IPS-11a (cell line): Measurements from ENCODE around the gene CSTF1.
"Not testable (repeated sequence)": the region's sequence is repeated elsewhere in the genome, so short reads cannot be mapped to it uniquely, and the experiment has no call there.

Experiments used
- H3K4me3 ChIP-seq: one replicate; pipeline ENCODE4 v1.5.1; 2013; ENCODE audit warnings: low read depth, low read length, control low read depth

CSTF1 gene

DNA sequence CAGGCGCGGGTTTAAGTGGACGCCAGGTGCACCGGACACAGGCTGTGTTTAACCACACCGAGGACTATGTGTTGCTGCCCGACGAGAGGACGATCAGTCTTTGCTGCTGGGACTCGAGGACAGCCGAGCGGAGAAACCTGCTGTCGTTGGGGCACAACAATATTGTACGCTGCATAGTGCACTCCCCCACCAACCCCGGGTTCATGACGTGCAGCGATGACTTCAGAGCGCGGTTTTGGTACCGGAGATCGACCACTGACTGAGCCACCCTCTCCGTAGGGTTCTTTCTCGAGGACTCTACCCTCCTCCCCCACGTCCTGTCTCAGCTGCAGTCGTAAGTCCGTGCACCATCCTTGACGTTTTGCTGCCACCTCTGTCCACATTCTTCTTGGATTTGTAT is 11.0 kb downstream of the CSTF1 start:
- H3K4me3 ChIP-seq, result no peak overlapping the region

DNA sequence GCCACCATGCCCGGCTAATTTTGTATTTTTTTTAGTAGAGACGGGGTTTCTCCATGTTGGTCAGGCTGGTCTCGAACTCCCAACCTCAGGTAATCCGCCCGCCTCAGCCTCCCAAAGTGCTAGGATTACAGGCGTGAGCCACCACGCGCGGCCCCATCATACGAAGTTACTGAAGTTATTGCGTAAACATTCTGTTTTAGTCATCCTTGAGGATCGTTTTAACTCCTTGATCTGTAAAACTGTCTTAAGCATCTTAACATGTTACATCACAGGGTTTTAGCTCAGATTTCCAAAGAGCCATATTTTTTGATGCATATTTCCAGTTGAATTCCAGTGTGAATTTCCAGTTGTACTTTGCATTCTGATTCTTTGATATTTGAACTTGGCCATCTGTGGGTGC is 12.9 kb downstream of the CSTF1 start:
- not testable (repeated sequence) for H3K4me3 ChIP-seq

DNA sequence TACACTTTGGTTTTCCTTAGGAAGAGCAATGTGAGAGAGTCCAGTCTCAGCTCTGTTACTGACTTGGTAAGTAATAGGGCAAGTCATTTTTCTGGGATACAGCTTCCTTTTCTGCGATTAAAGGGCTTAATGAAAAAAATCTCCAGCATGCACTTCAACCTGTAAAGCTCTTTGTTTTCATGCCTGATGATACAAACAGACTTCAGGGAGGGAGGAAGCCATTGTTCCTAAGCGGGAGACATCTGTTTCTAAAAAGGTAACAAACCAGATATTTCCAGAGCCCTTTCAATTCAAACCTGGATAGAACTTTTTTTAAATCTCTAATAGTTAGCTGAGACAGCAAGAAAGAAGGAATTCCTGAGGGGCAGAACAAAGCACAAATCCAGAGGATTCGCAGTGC is 14.5 kb downstream of the CSTF1 start:
- no peak overlapping the region for H3K4me3 ChIP-seq

DNA sequence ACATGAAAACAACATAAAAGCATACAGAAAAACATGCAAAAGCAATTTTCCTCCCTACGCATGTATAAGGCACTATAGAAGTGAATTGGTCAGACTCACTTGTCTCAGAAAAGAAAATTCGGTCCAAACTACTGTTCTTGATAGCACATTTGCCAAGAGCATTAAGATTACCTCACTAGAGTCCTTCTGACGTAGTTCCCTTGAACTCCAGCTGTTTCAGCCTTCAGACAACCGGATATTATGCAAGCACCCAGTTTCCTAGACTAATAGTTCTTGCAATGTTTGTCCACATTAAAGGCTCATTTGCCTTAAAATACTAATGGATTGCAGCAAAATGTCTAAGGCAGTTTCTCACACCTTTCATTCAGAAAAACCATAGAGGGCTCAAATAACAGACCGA is 17.1 kb downstream of the CSTF1 start:
- no peak overlapping the region for H3K4me3 ChIP-seq

DNA sequence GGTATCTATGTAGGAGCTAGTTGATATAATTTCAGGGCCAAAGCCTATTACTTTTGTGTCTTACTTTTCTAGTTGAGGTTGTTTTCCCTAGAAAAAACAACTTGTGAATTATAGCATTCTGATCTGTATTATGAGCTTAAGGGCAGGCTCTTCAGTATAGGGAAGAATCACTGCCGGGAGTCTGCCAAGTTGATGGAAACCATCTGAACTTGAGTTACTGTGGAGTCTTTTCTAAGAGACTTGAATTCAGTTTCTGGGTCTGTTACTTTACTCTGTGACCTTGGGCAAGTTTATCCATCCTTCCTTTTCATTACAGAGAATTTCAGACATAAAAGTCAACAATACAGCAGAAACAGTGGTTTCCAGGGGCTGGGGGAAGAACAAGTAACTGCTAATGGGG is 17.5 kb downstream of the CSTF1 start:
- H3K4me3 ChIP-seq, result no peak overlapping the region

DNA sequence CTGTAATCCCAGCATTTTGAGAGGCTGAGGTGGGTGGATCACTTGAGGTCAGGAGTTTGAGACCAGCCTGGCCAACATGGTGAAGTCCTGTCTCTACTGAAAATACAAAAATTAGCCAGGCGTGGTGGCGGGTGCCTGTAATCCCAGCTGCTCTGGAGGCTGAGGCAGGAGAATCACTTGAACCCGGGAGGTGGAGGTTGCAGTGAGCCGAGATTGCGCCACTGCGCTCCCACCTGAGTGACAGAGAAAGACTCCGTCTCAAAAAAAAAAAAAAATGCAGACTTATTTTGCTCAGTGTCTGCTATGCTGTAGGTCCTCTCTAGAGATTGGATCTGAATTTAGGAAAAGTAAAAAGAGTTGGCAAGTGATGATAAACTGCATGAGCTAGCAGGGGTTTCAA is 18.8 kb downstream of the CSTF1 start:
- H3K4me3 ChIP-seq, result not testable (repeated sequence)

DNA sequence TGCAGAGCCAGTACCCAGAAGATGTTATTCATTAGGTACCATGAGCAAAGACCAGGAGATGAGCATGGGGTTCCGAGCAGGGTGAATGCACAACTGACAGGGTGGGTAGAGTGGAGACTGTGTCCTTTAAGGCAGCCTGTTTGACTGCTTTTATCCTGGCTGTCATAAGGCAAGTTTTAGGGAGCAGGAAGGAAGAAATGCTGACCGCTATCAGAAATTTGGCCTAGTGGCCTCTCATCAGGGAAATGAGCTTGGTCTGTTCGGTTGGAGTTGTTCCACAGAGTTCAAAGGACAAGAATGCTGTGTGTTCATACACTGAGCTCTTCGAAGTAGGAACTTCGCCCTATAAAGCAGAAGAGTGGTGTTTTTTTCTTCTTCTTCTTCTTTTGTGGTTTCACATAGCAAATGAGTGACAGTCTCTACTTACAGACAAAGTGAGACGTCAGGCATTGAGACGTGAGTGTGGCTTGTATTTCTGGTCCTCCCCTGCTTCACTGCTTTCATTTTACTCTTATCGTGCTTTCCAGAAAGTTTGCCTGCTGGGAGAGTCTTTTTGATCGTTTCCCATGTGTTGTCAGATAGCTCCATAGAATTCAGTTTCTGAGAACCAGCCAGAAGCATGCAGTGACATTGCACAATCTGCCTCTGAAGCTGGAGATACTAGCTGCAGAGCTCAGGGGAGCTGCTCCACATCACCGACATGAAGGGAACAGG is 19.5 kb downstream of the CSTF1 start, which contains the start of gene CASS4:
TSS of gene CASS4 (plus strand) at position 502 of the 714 bp plus-strand sequence. CDS start at position 701, 199 bp downstream.
- no peak within 1 kb of the TSS for H3K4me3 ChIP-seq

DNA sequence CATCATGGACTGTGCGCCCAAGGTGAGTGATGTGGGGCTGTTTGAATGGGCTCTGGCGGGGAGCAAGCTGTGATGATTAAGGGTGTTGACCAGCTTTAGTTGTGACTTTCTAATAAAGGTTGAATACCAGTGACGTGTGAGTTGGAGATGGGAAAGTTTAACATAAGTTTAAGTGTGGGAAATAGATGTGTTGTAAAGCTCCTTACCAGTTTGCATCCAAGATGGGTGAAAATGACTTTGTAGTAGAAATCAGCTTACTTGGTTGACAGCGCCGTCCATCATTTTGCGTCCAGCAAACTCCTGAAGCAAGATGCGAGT is 20.0 kb downstream of the CSTF1 start:
- H3K4me3 ChIP-seq, result no peak overlapping the region

DNA sequence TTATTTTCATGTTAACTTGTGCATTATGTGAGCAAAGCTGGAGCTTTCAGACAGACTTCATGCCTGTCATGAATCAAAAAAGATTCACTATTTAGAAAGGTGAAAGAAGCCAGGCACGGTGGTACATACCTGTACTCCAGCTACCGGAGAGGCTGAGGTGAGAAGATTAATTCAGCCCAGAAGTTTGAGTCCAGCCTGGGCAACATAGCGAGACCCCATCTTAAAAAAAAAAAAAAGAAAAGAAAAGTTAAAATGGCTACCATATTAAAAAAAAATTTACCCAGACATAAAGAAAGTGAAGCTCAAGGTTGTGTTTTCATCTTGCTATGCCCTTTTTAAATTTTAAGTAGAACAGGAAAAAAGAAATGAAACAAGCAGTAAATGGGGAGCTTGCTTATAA is 20.5 kb downstream of the CSTF1 start:
- no peak overlapping the region for H3K4me3 ChIP-seq

DNA sequence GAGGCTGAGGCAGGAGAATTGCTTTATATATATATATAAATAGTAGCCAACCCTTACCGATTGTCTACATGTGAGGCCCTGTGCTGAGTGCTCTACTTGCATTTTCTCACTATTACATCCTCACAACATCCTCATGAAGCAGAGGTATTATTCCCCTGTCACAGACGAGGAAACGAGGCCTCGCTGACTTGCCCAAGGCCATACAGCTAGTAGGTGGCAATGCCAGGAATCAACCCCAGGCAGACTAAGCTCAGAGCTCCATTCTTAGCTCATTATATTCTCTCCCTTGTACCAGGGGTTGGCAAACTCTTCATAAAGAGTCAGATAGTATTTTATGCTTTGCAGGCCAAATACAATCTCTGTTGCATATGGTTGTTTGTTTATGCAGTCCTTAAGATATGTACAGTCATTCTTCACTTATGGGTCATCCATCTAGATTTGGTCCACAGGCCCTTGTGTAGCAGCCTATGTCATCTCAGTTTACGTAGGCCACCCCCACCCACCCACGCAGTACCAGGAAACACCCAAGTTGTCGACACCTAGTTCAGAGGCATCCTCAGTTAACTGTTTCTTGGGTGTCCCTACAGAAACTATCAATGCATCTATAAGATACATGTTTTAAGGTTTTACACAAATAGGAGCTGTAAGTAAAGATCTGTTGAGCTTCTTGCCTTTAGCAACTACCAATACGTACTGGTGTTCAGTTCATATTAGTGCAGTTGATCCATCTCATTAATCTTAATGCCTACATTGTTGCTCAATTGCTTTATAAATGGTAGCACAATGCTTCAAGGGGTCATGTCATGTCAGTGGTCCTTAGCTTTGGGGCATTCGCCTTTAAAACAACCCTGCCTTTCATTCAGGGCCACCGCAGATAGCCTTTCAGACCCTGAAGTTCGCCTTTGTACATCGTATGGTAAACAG is 22.7 kb downstream of the CSTF1 start:
- H3K4me3 ChIP-seq, result no peak overlapping the region

DNA sequence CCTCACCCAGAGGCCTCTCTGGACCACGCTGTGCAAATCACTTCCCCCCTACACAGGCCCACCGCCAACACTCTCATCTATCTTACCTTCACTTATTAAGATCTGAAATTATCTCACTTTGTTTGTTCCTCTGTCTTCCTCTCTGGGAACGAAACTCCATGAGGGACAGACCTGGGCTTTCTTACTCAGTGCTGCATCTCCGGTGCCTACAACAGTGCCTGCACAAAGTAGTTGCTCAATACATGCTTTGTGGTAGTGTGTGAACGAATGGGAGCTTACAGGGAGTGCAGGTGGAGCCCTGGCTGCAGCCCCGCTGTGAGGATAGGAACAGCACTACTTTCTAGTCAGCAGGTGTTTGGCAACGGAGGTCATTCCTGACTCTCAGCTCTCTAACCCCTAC is 25.0 kb downstream of the CSTF1 start:
- no peak overlapping the region for H3K4me3 ChIP-seq

DNA sequence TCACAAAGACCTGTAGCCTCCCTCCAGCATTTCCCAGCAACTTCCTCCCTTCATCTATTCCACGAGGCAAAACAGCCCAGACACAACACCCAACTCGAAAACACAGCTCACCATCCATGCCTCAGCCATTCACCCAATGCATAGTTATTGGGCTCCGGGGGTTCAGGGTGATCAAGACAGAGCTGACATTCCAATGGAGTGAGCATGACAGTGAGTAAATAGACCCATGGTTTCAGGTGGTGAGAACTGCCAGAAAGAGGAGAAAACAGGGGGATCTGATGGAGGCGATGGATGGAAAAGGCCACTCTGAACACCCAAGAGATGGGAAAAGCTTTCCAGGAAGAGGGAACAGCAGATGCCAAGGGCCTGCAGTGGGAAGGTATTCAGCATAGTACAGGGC is 25.5 kb downstream of the CSTF1 start:
- H3K4me3 ChIP-seq, result no peak overlapping the region

DNA sequence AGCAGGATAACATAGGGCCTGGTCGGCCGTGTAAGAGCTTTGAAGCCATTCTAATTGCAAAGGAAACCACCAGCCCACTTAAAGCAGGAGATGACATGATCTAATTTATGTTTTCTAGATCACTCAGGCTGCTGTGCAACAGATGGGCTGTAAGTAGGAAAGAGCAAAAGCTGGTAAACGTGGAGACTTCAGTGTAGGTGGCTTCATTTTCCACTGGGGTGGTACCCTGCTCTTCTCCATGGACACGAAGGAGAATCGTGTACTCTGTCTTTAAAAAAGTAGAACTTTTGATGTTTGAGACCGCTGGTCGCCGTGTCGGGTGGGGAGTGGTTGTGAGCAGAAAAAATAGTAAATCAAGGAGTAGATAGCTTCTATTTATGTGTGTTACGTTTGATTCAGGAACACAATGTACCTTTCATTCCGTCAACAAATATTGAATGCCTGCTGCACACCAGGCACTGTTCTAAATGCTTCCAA is 26.0 kb downstream of the CSTF1 start:
- no peak overlapping the region for H3K4me3 ChIP-seq

DNA sequence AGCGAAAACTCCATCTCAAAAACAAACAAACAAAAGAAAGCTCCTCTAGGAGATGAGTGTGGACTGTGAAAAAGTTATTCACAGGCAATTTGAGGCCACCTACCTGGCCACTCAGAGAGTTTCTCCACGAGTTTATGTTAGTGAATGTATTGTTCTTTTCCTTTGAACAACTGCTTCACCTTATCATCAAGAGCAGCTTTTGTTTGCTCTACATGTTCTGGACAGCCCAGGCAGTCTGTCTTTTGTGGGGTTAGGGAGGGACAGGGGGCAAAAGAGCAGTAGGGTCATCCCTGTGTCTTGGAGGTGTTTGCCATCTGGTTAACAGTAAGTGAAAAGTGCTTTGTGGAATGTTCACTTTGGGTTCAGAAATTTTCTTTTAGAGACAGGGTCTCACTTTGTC is 27.6 kb downstream of the CSTF1 start:
- no peak overlapping the region for H3K4me3 ChIP-seq

DNA sequence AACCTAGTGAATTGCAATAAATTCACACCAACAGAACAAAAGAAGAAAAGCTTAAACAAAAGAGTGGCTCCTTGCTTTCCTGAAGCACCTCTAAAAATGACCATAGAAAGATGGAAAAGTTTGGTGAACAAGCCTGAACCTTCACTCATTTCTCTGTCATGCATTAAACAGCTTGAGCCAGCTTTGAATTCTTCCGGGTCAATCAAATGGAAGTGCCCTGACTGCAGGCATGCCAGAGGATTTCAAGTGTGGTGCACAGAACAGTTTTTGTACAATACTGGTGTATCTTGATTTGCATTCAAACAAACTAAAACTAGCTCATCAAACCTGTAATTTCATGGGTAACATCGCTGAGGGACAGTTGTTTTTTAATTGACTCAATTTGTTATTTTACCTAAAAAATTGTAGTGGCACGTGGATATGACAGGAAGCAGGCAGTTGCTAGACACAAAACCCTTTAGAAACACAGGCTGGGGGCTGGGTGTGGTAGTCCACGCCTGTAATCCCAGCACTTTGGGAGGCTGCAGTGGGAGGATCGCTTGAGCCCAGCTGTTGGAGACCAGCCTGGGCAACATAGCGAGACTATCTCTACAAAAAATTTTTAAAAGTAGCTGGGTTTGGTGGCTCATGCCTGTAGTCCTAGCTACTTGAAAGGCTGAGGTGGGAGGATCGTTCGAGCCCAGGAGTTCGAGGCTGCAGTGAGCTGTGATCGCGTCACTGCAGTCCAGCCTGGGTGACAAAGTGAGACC is 28.7 kb downstream of the CSTF1 start:
- no peak overlapping the region for H3K4me3 ChIP-seq

DNA sequence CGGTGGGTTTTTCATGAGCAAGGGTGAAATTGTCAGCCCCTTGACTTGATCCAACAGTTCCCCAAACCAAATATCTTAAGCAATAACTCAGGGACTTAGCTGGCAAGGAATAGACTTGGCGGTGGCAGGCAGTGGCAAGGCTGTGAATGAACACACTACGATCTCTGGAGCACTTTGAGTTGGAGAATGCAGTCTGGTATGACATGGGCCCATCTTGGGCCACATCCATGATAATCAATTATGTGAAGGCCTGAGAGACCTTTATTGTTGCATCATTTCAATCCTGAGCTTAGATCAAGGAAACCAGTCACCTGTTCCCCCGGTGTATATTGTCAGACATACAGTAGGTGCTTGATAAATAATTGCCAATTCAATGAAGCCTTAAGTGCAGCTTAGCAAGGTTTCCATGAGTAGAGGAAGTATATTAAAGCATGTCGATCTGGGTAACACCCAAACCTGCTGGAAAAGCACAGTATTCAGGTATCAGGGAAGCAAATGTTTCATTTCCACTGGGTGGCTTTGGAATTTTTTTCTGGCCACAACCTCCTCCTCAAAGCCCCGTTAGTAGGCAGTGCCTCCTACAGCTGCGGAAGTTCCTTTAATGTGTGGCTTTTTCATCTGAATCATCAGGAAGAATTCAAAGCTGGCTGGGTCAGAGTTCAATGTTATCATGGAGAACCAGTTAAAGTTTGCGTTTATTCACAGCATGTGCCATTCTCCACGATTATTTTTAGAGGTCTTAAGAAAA is 29.8 kb downstream of the CSTF1 start:
- no peak overlapping the region for H3K4me3 ChIP-seq

DNA sequence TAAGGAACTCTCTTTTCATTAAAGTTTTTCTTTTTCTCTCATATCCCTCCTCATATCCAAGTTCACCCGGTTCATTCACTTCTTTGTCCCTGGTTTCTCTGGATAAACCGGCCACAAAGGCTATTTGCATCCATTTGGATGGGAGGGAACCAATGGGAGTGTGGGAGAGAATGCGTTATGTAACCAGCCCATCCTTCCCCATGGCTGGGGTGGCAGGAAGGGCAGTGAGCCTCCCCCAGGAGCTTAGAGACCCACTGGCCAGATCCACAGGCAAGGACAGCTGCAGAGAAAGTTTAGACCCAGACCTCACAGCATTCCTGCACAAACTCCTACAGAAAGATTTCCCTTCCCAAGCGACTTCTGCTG is 30.4 kb downstream of the CSTF1 start:
- no peak overlapping the region for H3K4me3 ChIP-seq

DNA sequence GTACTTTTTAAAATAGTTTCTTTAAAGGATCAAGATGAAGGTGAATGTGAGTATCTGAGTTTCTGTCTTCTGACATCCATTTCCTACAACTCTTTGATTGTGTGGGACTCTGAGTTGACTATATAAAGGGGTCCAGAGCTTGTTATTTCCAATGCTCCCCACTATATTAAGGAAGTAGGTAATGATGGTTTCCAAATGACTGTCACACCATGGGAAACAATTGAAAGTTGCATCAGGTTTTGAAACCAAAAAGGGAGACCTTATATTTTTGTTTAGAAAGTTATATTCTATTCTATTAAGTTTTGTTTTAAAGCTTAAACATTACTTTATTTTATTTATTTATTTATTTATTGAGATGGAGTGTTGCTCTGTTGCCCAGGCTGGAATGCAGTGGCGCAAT is 30.8 kb downstream of the CSTF1 start:
- H3K4me3 ChIP-seq, result no peak overlapping the region

DNA sequence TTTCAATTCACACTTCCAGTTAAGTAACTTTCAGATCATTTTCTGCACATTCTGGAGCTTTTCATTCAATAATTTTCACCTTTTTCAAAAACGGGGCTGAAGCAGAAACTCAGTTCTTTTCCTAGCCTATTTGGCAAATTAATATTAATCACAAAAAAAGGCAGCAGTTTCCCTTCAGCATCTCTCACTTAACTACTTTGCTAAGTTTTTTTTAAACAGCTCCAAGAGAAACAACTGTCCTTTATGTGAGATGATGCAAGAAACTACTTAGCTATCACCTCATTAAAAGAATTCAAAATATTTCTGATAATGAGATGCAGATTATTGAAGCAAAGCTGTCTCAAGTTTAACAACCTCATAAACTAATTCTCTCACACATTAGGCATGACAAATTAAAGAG is 31.4 kb downstream of the CSTF1 start:
- H3K4me3 ChIP-seq, result no peak overlapping the region

DNA sequence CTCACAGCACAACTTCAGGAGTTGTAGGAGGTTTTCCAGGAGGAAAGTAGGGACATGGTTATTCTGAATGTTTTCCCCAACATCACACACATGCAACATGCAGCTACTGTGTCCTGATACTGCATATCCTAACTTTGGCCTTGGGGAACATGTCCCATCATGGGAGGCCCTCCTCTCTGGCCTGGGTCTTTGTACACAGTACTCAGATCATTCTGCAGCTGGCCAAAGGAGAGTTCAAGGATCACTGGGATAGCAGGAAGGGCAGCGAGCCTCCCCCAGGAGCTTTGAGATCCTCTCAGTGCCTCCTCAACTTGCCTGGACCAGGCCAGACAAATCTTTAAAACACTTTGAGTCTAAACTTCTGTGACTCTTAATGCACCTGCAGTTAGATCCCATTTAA is 32.5 kb downstream of the CSTF1 start:
- no peak overlapping the region for H3K4me3 ChIP-seq

DNA sequence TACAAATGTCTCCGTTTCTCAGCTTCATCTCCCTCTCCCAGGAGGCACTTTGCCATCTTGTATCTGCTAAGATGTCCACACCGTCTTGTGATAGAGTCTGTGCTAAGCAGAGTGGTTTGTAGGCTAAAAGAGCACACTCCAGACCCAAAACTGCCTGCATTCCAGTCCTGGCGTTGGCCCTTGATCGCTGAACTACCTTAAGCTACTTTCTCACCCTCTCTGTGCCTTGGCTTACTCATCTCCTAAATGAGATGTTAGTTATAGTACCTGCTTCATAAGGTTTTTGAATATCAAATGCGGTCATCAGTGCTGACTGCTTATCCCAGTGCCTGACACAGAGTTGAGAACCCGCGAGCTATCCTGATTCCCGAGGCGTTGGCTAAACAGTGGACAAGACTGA is 33.6 kb downstream of the CSTF1 start:
- no peak overlapping the region for H3K4me3 ChIP-seq
